ENCODE measurements around the gene ZDHHC19.
"Not testable (repeated sequence)": the region's sequence is repeated elsewhere in the genome, so short reads cannot be mapped to it uniquely, and the experiment has no call there.

Gene ZDHHC19

DNA sequence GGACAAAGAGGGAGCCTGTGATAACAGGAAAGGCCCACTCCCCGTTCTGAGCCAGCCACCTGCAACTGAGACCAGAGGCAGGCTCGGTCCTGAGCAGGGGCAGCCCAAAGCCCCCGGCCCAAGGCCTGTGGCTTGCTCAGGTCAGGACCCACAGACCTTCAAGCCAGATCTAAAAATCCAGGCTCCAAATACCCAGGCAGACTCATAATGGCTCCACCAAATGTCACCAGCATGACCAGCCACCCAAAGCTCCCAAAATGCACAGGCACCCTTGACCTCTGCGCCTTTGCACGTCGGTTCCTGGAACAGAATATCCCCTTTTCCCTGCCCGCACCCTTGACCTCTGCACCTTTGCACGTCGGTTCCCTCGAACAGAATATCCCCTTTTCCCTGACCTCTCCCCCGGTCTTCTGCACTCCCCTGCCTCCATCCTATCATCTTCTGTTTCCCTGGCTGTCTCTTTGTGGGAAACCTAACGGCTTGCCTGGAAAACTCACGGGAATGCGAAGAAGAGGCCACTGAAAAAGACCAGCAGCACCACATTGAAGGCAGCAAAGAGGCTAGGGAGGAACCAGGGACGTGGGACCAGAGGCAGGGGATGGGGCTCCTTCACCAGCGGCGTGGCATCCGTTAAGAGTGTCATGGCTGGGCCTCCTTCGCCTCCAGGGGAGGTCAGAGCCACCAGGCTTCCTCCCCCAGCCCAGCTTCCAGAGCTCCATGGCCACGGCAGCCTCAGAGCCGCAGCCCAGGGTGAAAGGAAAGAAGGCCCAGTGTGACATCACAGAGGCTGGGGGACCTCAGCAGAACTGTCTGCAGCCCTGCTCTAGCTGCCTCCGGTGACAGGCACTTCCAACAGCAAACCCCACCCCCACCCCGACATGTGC is at the start of gene ZDHHC19:
Gene ZDHHC19 (minus strand): TSS at position 728 of the 884 bp plus-strand sequence. CDS start 85 bp downstream, at position 643.
- DNase-seq (ENCODE audit: low read depth) = no peak

GRCh38 chr3:196260784-196261183 is 49.6 kb upstream of the ZDHHC19 start:
- DNase-seq (ENCODE audit: low read depth) = no peak

- no peak for DNase-seq (ENCODE audit: low read depth)
Observed at GRCh38 chr3:196255776-196256175, 44.6 kb upstream of the ZDHHC19 start.

GRCh38 chr3:196254376-196255283 is 43.4 kb upstream of the ZDHHC19 start:
- DNase-seq (ENCODE audit: low read depth) = no peak

DNA sequence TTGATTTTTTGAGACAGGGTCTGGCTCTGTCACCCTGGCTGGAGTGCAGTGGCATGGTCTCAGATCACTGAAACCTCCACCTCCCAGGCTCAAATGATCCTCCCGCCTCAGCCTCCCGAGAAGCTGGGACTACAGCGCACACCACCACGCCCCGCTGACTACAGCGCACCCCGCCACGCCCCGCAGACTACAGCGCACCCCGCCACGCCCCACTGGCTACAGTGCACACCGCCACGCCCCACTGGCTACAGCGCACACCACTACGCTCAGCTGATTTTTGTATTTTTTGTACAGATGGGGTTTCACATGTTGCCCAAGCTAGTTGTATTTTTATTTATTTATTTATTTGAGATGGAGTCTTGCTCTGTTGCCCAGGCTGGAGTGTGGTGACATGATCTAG is 40.7 kb upstream of the ZDHHC19 start:
- no peak for DNase-seq (ENCODE audit: low read depth)

GRCh38 chr3:196246612-196247308 is 35.6 kb upstream of the ZDHHC19 start:
- no peak for DNase-seq (ENCODE audit: low read depth)

- DNase-seq (ENCODE audit: low read depth) = not testable (repeated sequence)
Observed at GRCh38 chr3:196244166-196244565, 33.0 kb upstream of the ZDHHC19 start.

DNA sequence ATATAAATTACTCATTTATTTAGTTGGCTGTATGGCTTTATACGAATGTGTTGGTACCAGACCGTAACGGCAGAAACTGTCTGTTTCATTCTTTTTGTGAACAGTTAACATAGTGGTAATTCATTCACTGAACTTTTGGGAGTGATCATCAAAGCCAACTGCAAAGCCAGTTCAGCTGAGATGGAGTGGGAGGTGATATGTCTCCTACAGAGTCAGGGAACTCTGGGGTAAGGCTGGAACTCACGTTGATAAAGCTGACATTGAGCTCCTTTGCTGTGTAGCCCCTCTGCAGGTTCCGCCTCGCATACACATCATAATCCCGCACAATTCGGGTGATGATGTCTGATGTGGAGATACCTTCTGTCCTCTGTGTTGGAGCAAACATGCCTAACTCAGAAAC is 30.5 kb upstream of the ZDHHC19 start:
- no peak for DNase-seq (ENCODE audit: low read depth)

DNA sequence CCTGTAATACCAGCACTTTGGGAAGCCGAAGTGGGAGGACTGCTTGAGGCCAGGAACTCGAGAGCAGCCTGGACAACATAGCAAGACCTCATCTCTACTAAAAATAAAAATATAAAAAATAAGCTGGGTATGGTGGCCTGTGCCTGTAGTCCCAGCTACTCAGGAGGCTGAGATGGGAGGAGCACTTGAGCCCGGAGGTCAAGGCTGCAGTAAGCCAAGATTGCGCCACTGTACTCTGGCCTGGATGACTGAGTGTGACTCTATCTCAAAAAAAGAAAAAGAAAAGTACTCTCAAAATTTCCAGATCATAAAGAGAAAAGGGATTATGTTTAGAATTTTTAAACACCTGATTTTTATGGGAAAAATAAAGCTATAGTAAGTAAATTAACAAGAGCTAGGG is 29.2 kb upstream of the ZDHHC19 start:
- DNase-seq (ENCODE audit: low read depth) = no peak

DNA sequence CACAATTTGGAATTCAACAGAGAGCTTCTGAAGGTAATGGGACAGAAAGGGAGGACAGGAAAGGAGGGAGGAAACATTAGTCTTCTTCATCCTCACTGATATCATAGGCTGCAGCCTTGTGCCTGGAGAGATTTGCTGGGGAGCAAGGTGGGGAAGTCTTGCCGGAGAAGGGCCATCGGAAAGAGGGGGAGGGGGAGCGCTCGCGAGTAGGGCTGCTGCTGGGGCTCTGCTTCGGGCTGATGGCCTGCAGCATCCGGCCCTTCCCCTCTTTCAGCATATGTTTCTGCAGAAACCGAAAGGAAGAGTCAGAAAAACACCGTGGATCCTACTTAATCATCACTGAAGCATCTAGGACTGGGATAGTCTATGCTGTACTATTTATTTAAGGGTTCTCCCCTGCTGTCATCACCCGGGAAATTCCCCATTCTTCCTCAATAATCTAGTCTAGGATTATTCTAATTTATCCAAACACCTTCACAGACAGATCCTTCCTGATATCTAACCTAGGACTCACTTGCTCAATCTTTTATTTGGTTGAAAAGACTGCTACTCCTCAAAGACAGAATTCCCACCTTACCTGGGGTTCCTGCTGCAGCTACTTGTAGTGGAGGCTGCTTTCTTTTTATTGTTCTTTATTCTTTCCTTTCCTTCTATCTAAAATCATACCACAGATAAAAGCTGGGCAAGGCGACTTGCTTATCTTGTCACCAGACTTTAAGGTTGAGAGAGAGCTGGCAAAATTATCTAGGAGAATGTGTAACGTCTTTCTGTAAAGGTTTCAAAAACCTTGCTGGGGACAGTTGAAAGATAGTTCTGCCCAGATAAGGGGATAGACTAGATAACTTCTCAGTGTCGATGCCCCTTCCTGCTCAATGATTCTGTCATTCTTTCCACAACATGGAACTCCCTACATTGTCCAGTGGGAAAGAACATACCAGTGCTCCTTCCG is 27.7 kb upstream of the ZDHHC19 start:
- DNase-seq (ENCODE audit: low read depth) = no peak

- DNase-seq (ENCODE audit: low read depth) = no peak
Observed at GRCh38 chr3:196237203-196237602, 26.0 kb upstream of the ZDHHC19 start.

GRCh38 chr3:196236223-196236622 is 25.0 kb upstream of the ZDHHC19 start:
- DNase-seq (ENCODE audit: low read depth) = no peak

GRCh38 chr3:196235452-196236122 is 24.4 kb upstream of the ZDHHC19 start:
- no peak for DNase-seq (ENCODE audit: low read depth)

- no peak for DNase-seq (ENCODE audit: low read depth)
Observed at GRCh38 chr3:196232882-196233251, 21.7 kb upstream of the ZDHHC19 start.

GRCh38 chr3:196232154-196232881 is 21.1 kb upstream of the ZDHHC19 start:
- no peak for DNase-seq (ENCODE audit: low read depth)

DNA sequence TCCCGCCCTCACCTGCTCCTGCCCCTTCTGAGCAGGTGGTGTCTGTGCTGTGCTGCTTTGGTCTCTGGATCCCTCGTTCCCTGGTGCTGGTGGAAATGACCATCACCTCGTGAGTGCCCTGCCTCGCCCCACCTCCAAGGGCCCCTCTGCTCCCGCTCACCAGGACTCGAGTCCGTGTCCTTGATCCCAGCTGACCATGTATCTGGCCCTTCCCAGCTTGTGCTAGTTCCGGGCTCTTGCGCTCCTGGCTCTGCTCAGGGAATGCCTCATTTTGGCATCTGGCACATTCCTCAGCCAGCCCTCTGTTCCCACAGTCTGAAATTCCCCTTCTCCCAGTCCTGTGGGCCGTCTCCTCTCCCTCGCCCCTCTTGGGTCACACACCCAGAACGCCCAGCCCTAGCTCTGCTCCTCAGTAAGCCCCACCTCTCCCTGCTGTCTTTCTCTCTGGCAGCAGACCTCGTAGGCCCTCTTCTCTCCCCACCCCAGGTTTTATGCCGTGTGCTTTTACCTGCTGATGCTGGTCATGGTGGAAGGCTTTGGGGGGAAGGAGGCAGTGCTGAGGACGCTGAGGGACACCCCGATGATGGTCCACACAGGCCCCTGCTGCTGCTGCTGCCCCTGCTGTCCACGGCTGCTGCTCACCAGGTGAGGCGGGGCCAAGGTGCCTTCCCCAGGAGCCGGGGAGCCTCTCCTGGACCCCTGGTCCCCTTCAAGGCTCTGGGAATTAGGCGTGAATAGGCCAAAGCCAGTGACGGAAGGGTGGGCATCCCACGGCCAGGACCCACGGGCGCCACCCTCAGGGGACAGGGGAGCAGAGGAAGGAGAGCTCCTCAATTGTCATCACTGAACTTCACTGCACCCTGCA is 16.7 kb upstream of the ZDHHC19 start:
- no peak for DNase-seq (ENCODE audit: low read depth)

GRCh38 chr3:196227121-196227561 is 15.9 kb upstream of the ZDHHC19 start:
- no peak for DNase-seq (ENCODE audit: low read depth)

DNA sequence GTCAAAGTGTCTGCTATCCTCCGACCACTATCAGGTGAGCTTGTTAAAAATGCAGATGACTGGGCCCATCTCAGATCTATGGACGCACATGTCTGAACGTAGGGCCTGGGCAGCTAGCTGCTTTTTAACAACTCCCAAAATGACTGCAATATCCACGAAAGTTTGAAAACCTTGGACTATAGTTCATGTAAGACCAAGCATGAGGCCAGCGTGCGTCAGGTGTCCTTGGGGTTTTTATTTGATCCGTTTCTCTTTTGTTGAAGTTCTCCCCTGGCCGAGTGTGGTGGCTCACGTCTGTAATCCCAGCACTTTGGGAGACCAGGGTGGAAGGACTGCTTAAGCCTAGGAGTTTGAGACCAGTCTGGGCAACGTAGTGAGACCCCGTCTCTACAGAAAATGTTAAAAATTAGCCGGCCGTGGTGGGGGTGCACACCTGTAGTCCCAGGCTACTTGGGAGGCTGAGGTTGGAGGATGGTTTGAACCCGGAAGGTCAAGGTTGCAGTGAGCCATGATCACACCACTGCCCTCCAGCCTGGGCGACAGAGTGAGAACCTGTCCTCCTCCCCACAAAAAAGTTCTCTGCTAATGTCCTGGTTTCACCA is 14.7 kb upstream of the ZDHHC19 start:
- DNase-seq (ENCODE audit: low read depth) = no peak

Data from stimulated activated CD8-positive, alpha-beta memory T cell treated with anti-CD3 and anti-CD28 coated beads, Interleukin-4, amount 100 ng/mL, for 24 hours (primary cell).